Left colon (tissue), 2 donors: ENCODE results near the gene SPINK5. TPM values are rescaled to one million over a fixed set of nuclear protein-coding genes. Genes with fewer than 3 reads are reported as not detected.

Experiments
- ATAC-seq: fragments of 200-7000 bp; cut with Tn5 transposase; one replicate; pipeline ENCODE4 v1.9.1; 2020; ENCODE audit warnings: mild to moderate bottlenecking, moderate library complexity
- DNase-seq, 2 donors: peaks; one replicate each; pipeline ENCODE4 v3.0.0-alpha.2; 2020
- intact Hi-C, 2 donors: fragments of 100-400 bp; cut with DNase I in 1 of 2; cut with micrococcal nuclease in 1 of 2; formaldehyde crosslinking; loops; one replicate each; pipeline versions ENCODE4 v1.11.2 to v1.14.0; 2022; cut with DNase I, micrococcal nuclease
- total RNA-seq, 2 donors: library from RNA; stranded (reverse); fragmentation: NEBNext Ultra II Directional; extraction: Animal tissue kit (Norgen Biotek cat#: 25700); gene quantifications; one replicate each; pipeline ENCODE4 v1.2.1, GENCODE V29; 2021
- donor health status: DM: no; HTN: no; CAD: no.
- donor health status: DM: yes; HTN: yes; CAD: no.

The SPINK5 gene
- total RNA-seq, 2 donors from 2014 or later, result 12.8 to 32.6 TPM

- intact Hi-C loops, result no loop called here
- no peak for ATAC-seq
- no peak for DNase-seq
Measured at GRCh38 chr5:148156609-148157008, 92.8 kb downstream of the SPINK5 start.

GRCh38 chr5:148162038-148162437 lies 98.3 kb downstream of the SPINK5 start:
- ATAC-seq, result no peak
- intact Hi-C loops, result no loop called here
- DNase-seq, result no peak

- ATAC-seq, result no peak
- intact Hi-C loops, result no loop called here
- no peak for DNase-seq
Measured at GRCh38 chr5:148163345-148163744, 99.6 kb downstream of the SPINK5 start.

GRCh38 chr5:148166550-148167283 lies 102.9 kb downstream of the SPINK5 start:
- no peak for ATAC-seq
- DNase-seq, result no peak
- intact Hi-C loops, result no loop called here

- DNase-seq (no peak), ATAC-seq (no peak)
- intact Hi-C loops, result no loop called here
Measured at GRCh38 chr5:148168246-148168645, 104.5 kb downstream of the SPINK5 start, which contains the start of gene SPINK14. TSS of gene SPINK14 (plus strand) at chr5:148168546. CDS start at chr5:148169733, 1,187 bp downstream.

- no peak for ATAC-seq
Measured at GRCh38 chr5:148172377-148172776, 108.6 kb downstream of the SPINK5 start.

GRCh38 chr5:148176480-148176879 lies 112.7 kb downstream of the SPINK5 start:
- no peak for ATAC-seq
- DNase-seq, result no peak
- intact Hi-C loops, result loop anchor here in 1 of 2 donors (5.0 kb wide), 1 partner anchor 556 kb away; no protein-coding TSS in a partner anchor

More at GRCh38 chr5:148172377-148172776, 108.6 kb downstream of the SPINK5 start:
- intact Hi-C loops, result no loop called here
- DNase-seq, result no peak

GRCh38 chr5:148177207-148177606 lies 113.4 kb downstream of the SPINK5 start:
- DNase-seq (no peak), ATAC-seq (no peak)
- intact Hi-C loops, result loop anchor here in 1 of 2 donors (5.0 kb wide), 1 partner anchor 555 kb away; no protein-coding TSS in a partner anchor

- ATAC-seq, result peak; percentile 90
- intact Hi-C loops, result loop anchor here in 1 of 2 donors (5.0 kb wide), 1 partner anchor 553 kb away; no protein-coding TSS in a partner anchor
- DNase-seq, result no peak
Measured at GRCh38 chr5:148179234-148179824, 115.5 kb downstream of the SPINK5 start.

- ATAC-seq, result no peak
- no peak for DNase-seq
- intact Hi-C loops, result loop anchor here in 1 of 2 donors (10.0 kb wide), 1 partner anchor 188 kb away; no protein-coding TSS in a partner anchor
Measured at GRCh38 chr5:148186248-148187003, 122.6 kb downstream of the SPINK5 start.

Other genes starting within 250 kb of the SPINK5 start
- 100 to 1,000 TPM; 275 to 368 TPM for gene SPINK1, start 232.3 kb upstream of the SPINK5 start, total RNA-seq
- gene SCGB3A2, start 185.3 kb upstream of the SPINK5 start, total RNA-seq, result not detected
- gene C5orf46, start 157.4 kb upstream of the SPINK5 start, total RNA-seq, result not detected
- gene SPINK14, start 104.6 kb downstream of the SPINK5 start, total RNA-seq, result not detected
- gene SPINK6, start 139.1 kb downstream of the SPINK5 start, total RNA-seq, result not detected
- not detected for gene MARCOL, start 174.5 kb downstream of the SPINK5 start, total RNA-seq
- not detected for gene SPINK13, start 204.8 kb downstream of the SPINK5 start, total RNA-seq
- not detected for gene SPINK7, start 248.4 kb downstream of the SPINK5 start, total RNA-seq